Sigmoid colon (tissue), 7 donors: ENCODE data around the gene RBX1. TPM values are rescaled to one million over a fixed set of nuclear protein-coding genes. Genes with fewer than 3 reads are reported as not detected.
"Not testable (repeated sequence)": the region's sequence is repeated elsewhere in the genome, so short reads cannot be mapped to it uniquely, and the experiment has no call there.

Source experiments
- DNase-seq: peaks from one replicate; pipeline ENCODE4 v3.0.0-alpha.2; 2019
- H3K27ac ChIP-seq, 4 donors: fragments of 200-600 bp; sonication (generic); one replicate each; pipeline ENCODE4 v1.5.1; 2016 to 2019; ENCODE audit warnings: mild to moderate bottlenecking in 1 of 4
- H3K27me3 ChIP-seq, 3 donors: fragments of 200-600 bp; sonication (generic); one replicate each; pipeline ENCODE4 v1.5.1; 2019; ENCODE audit warnings: mild to moderate bottlenecking in 1 of 3
- H3K36me3 ChIP-seq, 4 donors: fragments of 200-600 bp; sonication (generic); one replicate each; pipeline ENCODE4 v1.5.1; 2016 to 2019
- H3K4me1 ChIP-seq, 4 donors: fragments of 200-600 bp; sonication (generic); one replicate each; pipeline ENCODE4 v1.5.1; 2017 to 2019
- H3K4me3 ChIP-seq, 4 donors: fragments of 200-600 bp; sonication (generic); one replicate each; pipeline ENCODE4 v1.5.1; 2017 to 2019; ENCODE audit warnings: mild to moderate bottlenecking in 2 of 4, moderate library complexity in 1 of 4
- H3K9me3 ChIP-seq, 4 donors: fragments of 200-600 bp in 3 of 4; sonication (generic) in 3 of 4; one replicate each; pipeline versions ENCODE4 v1.5.1 to v1.6.1; 2013 to 2019
- EP300 ChIP-seq, 4 donors: sonication (generic); formaldehyde crosslinking; IDR thresholded peaks; one replicate each; pipeline ENCODE4 v1.6.1; 2017; ENCODE audit warnings: antibody characterized with exemption in 4 of 4
- POLR2A ChIP-seq, 2 donors: fragments of 450-650 bp; IDR thresholded peaks; one replicate each; pipeline ENCODE4 v1.6.1; 2016; ENCODE audit warnings: antibody characterized with exemption in 2 of 2, mild to moderate bottlenecking in 2 of 2, moderate library complexity in 2 of 2
- POLR2AphosphoS5 ChIP-seq, 4 donors: sonication (generic); formaldehyde crosslinking; IDR thresholded peaks; one replicate each; pipeline ENCODE4 v1.6.1; 2017; ENCODE audit warnings: antibody characterized with exemption in 4 of 4
- WGBS, 2 donors: extraction: QIAGEN DNeasy Blood & Tissue Kit; methylation state at CpG; one replicate each; pipeline ENCODE4 v1.1.7; 2013; 5-methylcytosine and 5-hydroxymethylcytosine counted together
- intact Hi-C: fragments of 100-400 bp; cut with DNase I; formaldehyde crosslinking; loops from one replicate; pipeline ENCODE4 v1.15.1; 2023
- polyA plus RNA-seq, 3 donors: library from polyadenylated mRNA; stranded (reverse); fragments of 200-250 nt; gene quantifications; one replicate each; pipeline ENCODE4 v1.2.3, GENCODE V29; 2013
- total RNA-seq, 4 donors: library from RNA; depleted of rRNA; stranded (reverse); fragments of >200 nt; gene quantifications; one replicate each; pipeline ENCODE4 v1.1.0, GENCODE V29; 2016
- TF ChIP-seq, protein P1 (sequence below), 4 experiments: fragments of 450-650 bp in 3 of 4; fragments of 200-600 bp in 1 of 4; IDR thresholded peaks; one replicate each; pipeline ENCODE4 v1.5.1; 2016 to 2019; ENCODE audit warnings: antibody characterized with exemption in 4 of 4, mild to moderate bottlenecking in 3 of 4, moderate library complexity in 2 of 4
- donor health status: healthy with polysubstance abuse.
- donor health status: Bipolar disorder and iron deficiency.
- donor health status: healthy.

RBX1 gene
- total RNA-seq, result 10 to 100 TPM; 32.4 to 72.8 (median 51.2) TPM
- 10 to 100 TPM; 54.7 to 78.7 (median 74.9) TPM for polyA plus RNA-seq

DNA sequence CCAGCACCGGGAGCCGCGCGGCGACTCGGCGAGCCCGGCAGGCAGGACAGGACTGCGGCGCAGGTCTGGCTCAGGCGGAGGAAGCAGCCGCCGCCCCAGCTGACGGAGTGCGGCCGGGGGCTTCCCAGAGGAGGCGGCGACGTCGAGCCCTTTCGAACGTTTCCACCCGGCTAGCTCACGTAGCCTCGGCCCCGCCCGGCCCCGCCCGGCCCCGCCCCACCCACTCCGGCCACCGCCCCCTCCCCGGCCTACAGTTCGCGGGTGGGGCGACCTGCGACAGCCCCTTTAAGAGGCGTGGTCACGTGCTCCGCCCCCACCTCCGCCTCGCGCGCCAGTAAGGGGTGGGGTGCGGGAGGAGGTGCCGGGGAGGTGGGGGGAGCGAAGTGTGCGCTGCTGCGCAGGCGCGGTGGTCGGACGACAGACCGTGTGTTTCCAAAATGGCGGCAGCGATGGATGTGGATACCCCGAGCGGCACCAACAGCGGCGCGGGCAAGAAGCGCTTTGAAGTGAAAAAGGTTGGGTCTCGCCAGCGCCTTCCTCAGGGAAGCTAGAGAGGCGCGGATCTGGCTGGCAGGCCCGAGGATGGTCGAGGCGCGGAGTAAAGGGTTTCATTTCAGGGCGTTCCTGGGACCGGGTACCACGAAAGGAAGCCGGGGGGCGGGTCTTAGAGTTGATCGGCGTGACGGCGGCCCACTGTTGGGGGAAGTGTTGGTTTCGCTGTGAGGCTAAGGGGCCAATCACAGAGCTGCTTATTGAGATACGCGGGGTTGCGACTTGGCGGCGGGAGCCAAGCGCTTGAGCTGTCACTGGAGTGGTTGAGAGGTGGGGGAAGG is at the start of gene RBX1:
Gene RBX1 (plus strand): TSS at position 417 of the 833 bp plus-strand sequence. CDS start 21 bp downstream, at position 438.
- peak within 1 kb of the TSS; percentile 72 to 86 (median 80) for H3K4me3 ChIP-seq
- peaks cover 0 to 38% (median 23%) of the 10 kb centered on the region in 4 donors for H3K4me1 ChIP-seq
- H3K36me3 ChIP-seq, result peaks cover 0 to 29% (median 8%) of the 10 kb centered on the region in 4 donors
- 0 to 1% methylated on average over 86 of the region's 86 CpGs for WGBS, 2 donors
- H3K27me3 ChIP-seq, result no peaks in the 10 kb centered on the region
- intact Hi-C loops, result loop anchor here (1.0 to 2.0 kb wide), 3 partner anchors 70 to 140 kb away; partner anchors contain the start of genes ST13 and XPNPEP3
- DNase-seq, result peak; percentile 99
- TF ChIP-seq EP300 (IDR thresholded peaks at IDR 0.05), result peak in 1 of 4 donors; percentile 79
- peak; percentile 25 to 39 for TF ChIP-seq POLR2A (IDR thresholded peaks at IDR 0.05)
- TF ChIP-seq POLR2AphosphoS5 (IDR thresholded peaks at IDR 0.05), result peak; percentile 72 to 86 (median 82)
- TF ChIP-seq, protein P1, sequence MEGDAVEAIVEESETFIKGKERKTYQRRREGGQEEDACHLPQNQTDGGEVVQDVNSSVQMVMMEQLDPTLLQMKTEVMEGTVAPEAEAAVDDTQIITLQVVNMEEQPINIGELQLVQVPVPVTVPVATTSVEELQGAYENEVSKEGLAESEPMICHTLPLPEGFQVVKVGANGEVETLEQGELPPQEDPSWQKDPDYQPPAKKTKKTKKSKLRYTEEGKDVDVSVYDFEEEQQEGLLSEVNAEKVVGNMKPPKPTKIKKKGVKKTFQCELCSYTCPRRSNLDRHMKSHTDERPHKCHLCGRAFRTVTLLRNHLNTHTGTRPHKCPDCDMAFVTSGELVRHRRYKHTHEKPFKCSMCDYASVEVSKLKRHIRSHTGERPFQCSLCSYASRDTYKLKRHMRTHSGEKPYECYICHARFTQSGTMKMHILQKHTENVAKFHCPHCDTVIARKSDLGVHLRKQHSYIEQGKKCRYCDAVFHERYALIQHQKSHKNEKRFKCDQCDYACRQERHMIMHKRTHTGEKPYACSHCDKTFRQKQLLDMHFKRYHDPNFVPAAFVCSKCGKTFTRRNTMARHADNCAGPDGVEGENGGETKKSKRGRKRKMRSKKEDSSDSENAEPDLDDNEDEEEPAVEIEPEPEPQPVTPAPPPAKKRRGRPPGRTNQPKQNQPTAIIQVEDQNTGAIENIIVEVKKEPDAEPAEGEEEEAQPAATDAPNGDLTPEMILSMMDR (IDR thresholded peaks at IDR 0.05), result no peak
- peak within 1 kb of the TSS; percentile 96 to 98 (median 97) for H3K27ac ChIP-seq
- no peaks in the 10 kb centered on the region for H3K9me3 ChIP-seq

DNA sequence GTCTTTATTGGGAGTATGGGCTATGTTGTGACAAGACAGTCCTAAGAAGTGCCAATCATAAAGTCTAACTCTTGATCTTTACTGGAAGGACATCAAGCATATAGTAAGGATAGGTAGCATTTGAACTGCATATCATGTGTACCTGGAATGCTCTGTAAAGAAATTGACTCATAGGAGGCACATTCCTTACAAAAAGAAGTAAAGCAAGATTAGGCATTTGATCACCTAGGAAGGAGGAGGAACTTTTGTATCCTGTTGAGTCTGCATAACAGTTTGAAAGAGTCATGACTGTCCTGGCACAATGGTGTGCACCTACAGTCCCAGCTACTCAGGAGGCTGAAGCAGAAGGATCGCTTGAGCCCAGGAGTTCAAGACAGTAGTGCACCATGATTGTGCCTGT is 47.1 kb upstream of the RBX1 start:
- no peak for DNase-seq
- no peaks in the 10 kb centered on the region for H3K4me1 ChIP-seq
- no peak overlapping the region for H3K27ac ChIP-seq
- no peak for TF ChIP-seq POLR2AphosphoS5 (IDR thresholded peaks at IDR 0.05)
- TF ChIP-seq, protein P1 (IDR thresholded peaks at IDR 0.05), result no peak
- TF ChIP-seq POLR2A (IDR thresholded peaks at IDR 0.05), result no peak
- TF ChIP-seq EP300 (IDR thresholded peaks at IDR 0.05), result no peak
- intact Hi-C loops, result no loop called here
- 95 to 96% methylated on average over 1 of the region's 1 CpG for WGBS, 2 donors
- H3K36me3 ChIP-seq, result peaks cover 0 to 39% (median 14%) of the 10 kb centered on the region in 4 donors
- H3K27me3 ChIP-seq, result no peaks in the 10 kb centered on the region
- H3K9me3 ChIP-seq, result no peaks in the 10 kb centered on the region
- no peak overlapping the region for H3K4me3 ChIP-seq

DNA sequence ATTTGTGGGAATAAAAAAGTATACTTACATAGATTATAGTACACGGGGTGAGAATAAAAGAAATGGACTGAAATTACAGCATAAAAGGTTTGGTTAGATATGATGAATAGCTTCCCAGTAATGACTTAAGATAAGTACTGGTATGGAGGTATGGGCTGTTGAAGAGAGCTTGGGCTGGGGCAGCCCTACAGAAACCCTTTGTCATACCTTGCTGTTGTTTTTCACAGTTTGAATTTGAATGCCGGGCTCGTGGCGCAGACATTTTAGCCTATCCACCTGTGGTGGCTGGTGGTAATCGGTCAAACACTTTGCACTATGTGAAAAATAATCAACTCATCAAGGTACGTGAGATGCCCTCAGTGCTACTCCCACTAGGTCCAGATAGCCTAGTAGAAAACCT is 42.3 kb upstream of the RBX1 start:
- DNase-seq, result no peak
- H3K9me3 ChIP-seq, result no peaks in the 10 kb centered on the region
- no peaks in the 10 kb centered on the region for H3K27me3 ChIP-seq
- H3K4me1 ChIP-seq, result no peaks in the 10 kb centered on the region
- TF ChIP-seq POLR2AphosphoS5 (IDR thresholded peaks at IDR 0.05) (no peak), EP300 (IDR thresholded peaks at IDR 0.05) (no peak), POLR2A (IDR thresholded peaks at IDR 0.05) (no peak)
- TF ChIP-seq, protein P1 (IDR thresholded peaks at IDR 0.05), result no peak
- H3K27ac ChIP-seq, result no peak overlapping the region
- no peak overlapping the region for H3K4me3 ChIP-seq
- intact Hi-C loops, result no loop called here
- 96 to 99% methylated on average over 6 of the region's 6 CpGs for WGBS, 2 donors
- peaks cover 6 to 84% (median 18%) of the 10 kb centered on the region in 4 donors for H3K36me3 ChIP-seq

DNA sequence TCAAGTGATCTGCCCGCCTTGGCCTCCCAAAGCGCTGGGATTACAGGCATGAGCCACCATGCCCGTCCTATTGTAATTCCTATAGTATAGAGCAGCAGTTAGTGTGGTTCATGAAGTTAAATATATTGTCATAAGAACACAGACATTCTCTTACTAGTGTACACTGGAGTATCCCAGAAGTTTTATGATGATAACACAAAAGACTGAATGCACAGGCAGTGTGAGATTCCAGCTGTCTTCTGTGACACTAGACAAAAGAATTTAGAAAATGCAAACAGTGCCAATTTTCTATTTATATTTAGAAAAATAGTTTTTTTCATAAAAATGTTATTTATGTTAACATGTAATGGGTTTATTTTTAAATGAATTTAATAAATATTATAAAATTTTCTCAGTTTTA is 39.4 kb upstream of the RBX1 start:
- H3K9me3 ChIP-seq, result no peaks in the 10 kb centered on the region
- TF ChIP-seq, protein P1 (IDR thresholded peaks at IDR 0.05), result no peak
- no peak for TF ChIP-seq EP300 (IDR thresholded peaks at IDR 0.05)
- TF ChIP-seq POLR2AphosphoS5 (IDR thresholded peaks at IDR 0.05), result no peak
- TF ChIP-seq POLR2A (IDR thresholded peaks at IDR 0.05), result no peak
- H3K27ac ChIP-seq, result no peak overlapping the region
- WGBS, 2 donors, result 95 to 97% methylated on average over 3 of the region's 3 CpGs
- no peaks in the 10 kb centered on the region for H3K27me3 ChIP-seq
- H3K36me3 ChIP-seq, result peaks cover 8 to 94% (median 17%) of the 10 kb centered on the region in 4 donors
- H3K4me1 ChIP-seq, result no peaks in the 10 kb centered on the region
- no peak for DNase-seq
- no peak overlapping the region for H3K4me3 ChIP-seq
- intact Hi-C loops, result no loop called here

DNA sequence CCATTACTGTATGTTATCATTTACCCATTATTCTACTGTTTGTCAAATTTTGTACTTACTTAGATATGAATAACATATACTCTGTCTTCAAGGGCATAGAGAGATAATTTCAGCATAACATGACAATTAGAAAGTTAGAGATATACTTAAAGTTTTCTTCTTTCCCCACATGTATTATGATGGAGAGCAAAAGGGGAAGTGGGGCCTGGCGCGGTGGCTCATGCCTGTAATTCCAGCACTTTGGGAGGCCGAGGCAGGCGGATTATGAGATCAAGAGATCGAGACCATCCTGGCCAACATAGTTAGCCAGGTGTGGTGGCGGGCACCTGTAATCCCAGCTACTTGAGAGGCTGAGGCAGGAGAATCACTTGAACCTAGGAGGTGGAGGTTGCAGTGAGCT is 38.2 kb upstream of the RBX1 start:
- H3K27ac ChIP-seq, intact Hi-C loops, H3K9me3 ChIP-seq, DNase-seq, H3K4me1 ChIP-seq, H3K27me3 ChIP-seq, H3K4me3 ChIP-seq: not testable (repeated sequence)
- peaks cover 3 to 94% (median 17%) of the 10 kb centered on the region in 4 donors for H3K36me3 ChIP-seq
- WGBS, 2 donors, result 95 to 97% methylated on average over 6 of the region's 6 CpGs
